Cerebellar cortex (tissue), 1 donor: ENCODE measurements around the gene RAPGEF4.
"Not testable (repeated sequence)": the region's sequence is repeated elsewhere in the genome, so short reads cannot be mapped to it uniquely, and the experiment has no call there.

Experiments used
- DNase-seq: peaks from one replicate; pipeline ENCODE4 v3.0.0-alpha.2; 2015; ENCODE audit warnings: low spot score

Gene RAPGEF4

GRCh38 chr2:173034143-173034542, 298.5 kb downstream of the RAPGEF4 start:
- no peak for DNase-seq

- DNase-seq = no peak
These were observed 301.8 kb downstream of the RAPGEF4 start for GRCh38 chr2:173037245-173038120.

- DNase-seq = not testable (repeated sequence)
These were observed 302.6 kb downstream of the RAPGEF4 start for GRCh38 chr2:173038257-173038656.

- DNase-seq = no peak
These were observed 305.1 kb downstream of the RAPGEF4 start for GRCh38 chr2:173040729-173041128.

- no peak for DNase-seq
These were observed 307.8 kb downstream of the RAPGEF4 start for GRCh38 chr2:173043476-173043875.

- no peak for DNase-seq
These were observed 308.4 kb downstream of the RAPGEF4 start for GRCh38 chr2:173043897-173044519.

GRCh38 chr2:173044686-173045085, 309.0 kb downstream of the RAPGEF4 start:
- no peak for DNase-seq

GRCh38 chr2:173045181-173045580, 309.5 kb downstream of the RAPGEF4 start:
- DNase-seq = no peak

- DNase-seq = no peak
These were observed 312.9 kb downstream of the RAPGEF4 start for GRCh38 chr2:173048522-173048896.

- no peak for DNase-seq
These were observed 313.4 kb downstream of the RAPGEF4 start for GRCh38 chr2:173048897-173049661.

- no peak for DNase-seq
These were observed 314.2 kb downstream of the RAPGEF4 start for GRCh38 chr2:173049831-173050230.

- DNase-seq = no peak
These were observed 315.0 kb downstream of the RAPGEF4 start for GRCh38 chr2:173050684-173051083.

GRCh38 chr2:173051463-173052215, 316.0 kb downstream of the RAPGEF4 start:
- no peak for DNase-seq

- DNase-seq = no peak
These were observed 317.5 kb downstream of the RAPGEF4 start for GRCh38 chr2:173053043-173053699.

- no peak for DNase-seq
These were observed 318.8 kb downstream of the RAPGEF4 start for GRCh38 chr2:173054466-173054865.

- no peak for DNase-seq
These were observed 321.2 kb downstream of the RAPGEF4 start for GRCh38 chr2:173056705-173057364.

GRCh38 chr2:173058097-173058496, 322.5 kb downstream of the RAPGEF4 start:
- DNase-seq = no peak

GRCh38 chr2:173058673-173059072, 323.0 kb downstream of the RAPGEF4 start:
- DNase-seq = no peak

- DNase-seq = no peak
These were observed 323.6 kb downstream of the RAPGEF4 start for GRCh38 chr2:173059292-173059691.

- DNase-seq = no peak
These were observed 324.4 kb downstream of the RAPGEF4 start for GRCh38 chr2:173059971-173060461.

GRCh38 chr2:173062801-173063200, 327.2 kb downstream of the RAPGEF4 start:
- DNase-seq = no peak
